NCI-H2081 (cell line): ENCODE data around the gene TMEM145.
"Not testable (repeated sequence)": the region's sequence is repeated elsewhere in the genome, so short reads cannot be mapped to it uniquely, and the experiment has no call there.

Experiments
- DNase-seq, 2 experiments: peaks; one replicate each; lab custom pipeline; 2025; lab: John Stamatoyannopoulos, UW

Gene TMEM145

GRCh38 chr19:42313096-42313839 is at the start of gene TMEM145:
TSS of gene TMEM145 (plus strand) at chr19:42313309. CDS start at chr19:42313377, 68 bp downstream.
- peak; percentile 50 to 64 for DNase-seq

GRCh38 chr19:42266105-42266504 is 47.0 kb upstream of the TMEM145 start:
- not testable (repeated sequence) for DNase-seq

- not testable (repeated sequence) for DNase-seq
Observed at GRCh38 chr19:42266928-42267603, 46.0 kb upstream of the TMEM145 start.

- DNase-seq = no peak
Observed at GRCh38 chr19:42267644-42268141, 45.4 kb upstream of the TMEM145 start.

GRCh38 chr19:42268142-42268703 is 44.9 kb upstream of the TMEM145 start:
- DNase-seq = peak; percentile 99 to 100

GRCh38 chr19:42268704-42269477 is 44.2 kb upstream of the TMEM145 start, which contains the start of gene CIC:
TSS of gene CIC (plus strand) at chr19:42269252. CDS start at chr19:42271784, 2,532 bp downstream.
- peak; percentile 100 for DNase-seq

- DNase-seq = no peak
Observed at GRCh38 chr19:42269478-42270345, 43.4 kb upstream of the TMEM145 start.

- DNase-seq = peak in 1 of 2 experiments; percentile 64
Observed at GRCh38 chr19:42270346-42271044, 42.6 kb upstream of the TMEM145 start.

GRCh38 chr19:42271045-42271419 is 42.1 kb upstream of the TMEM145 start:
- DNase-seq = no peak

GRCh38 chr19:42271861-42272534 is 41.1 kb upstream of the TMEM145 start:
- no peak for DNase-seq

GRCh38 chr19:42272535-42272897 is 40.6 kb upstream of the TMEM145 start:
- no peak for DNase-seq

- no peak for DNase-seq
Observed at GRCh38 chr19:42272989-42273406, 40.1 kb upstream of the TMEM145 start.

- DNase-seq = no peak
Observed at GRCh38 chr19:42273407-42274064, 39.6 kb upstream of the TMEM145 start.

- DNase-seq = no peak
Observed at GRCh38 chr19:42274065-42274682, 38.9 kb upstream of the TMEM145 start.

GRCh38 chr19:42275103-42275502 is 38.0 kb upstream of the TMEM145 start:
- DNase-seq = no peak

- DNase-seq = no peak
Observed at GRCh38 chr19:42275517-42275916, 37.6 kb upstream of the TMEM145 start.

GRCh38 chr19:42276284-42276683 is 36.8 kb upstream of the TMEM145 start:
- DNase-seq = no peak

GRCh38 chr19:42276821-42277220 is 36.3 kb upstream of the TMEM145 start:
- DNase-seq = peak in 1 of 2 experiments; percentile 24
